Inflammatory macrophage treated with lipopolysaccharide for 1 hour (primary cell): ENCODE measurements around the gene SFSWAP.
"Not testable (repeated sequence)": the region's sequence is repeated elsewhere in the genome, so short reads cannot be mapped to it uniquely, and the experiment has no call there.

Source experiments
- DNase-seq, 2 donors: peaks; one replicate each; pipeline ENCODE4 v3.0.0-alpha.2; 2020 to 2022

SFSWAP gene

GRCh38 chr12:131710464-131711457, at the start of gene SFSWAP:
TSS of gene SFSWAP (plus strand) at chr12:131711090. CDS start at chr12:131711230, 140 bp downstream.
- peak; percentile 68 to 78 for DNase-seq

- not testable (repeated sequence) for DNase-seq
These were observed 49.5 kb upstream of the SFSWAP start for GRCh38 chr12:131661170-131661985.

GRCh38 chr12:131661986-131662288, 49.0 kb upstream of the SFSWAP start:
- DNase-seq, result not testable (repeated sequence)

- not testable (repeated sequence) for DNase-seq
These were observed 48.5 kb upstream of the SFSWAP start for GRCh38 chr12:131662346-131662745.

GRCh38 chr12:131665666-131666065, 45.2 kb upstream of the SFSWAP start:
- DNase-seq, result not testable (repeated sequence)

GRCh38 chr12:131666486-131666885, 44.4 kb upstream of the SFSWAP start:
- not testable (repeated sequence) for DNase-seq

DNA sequence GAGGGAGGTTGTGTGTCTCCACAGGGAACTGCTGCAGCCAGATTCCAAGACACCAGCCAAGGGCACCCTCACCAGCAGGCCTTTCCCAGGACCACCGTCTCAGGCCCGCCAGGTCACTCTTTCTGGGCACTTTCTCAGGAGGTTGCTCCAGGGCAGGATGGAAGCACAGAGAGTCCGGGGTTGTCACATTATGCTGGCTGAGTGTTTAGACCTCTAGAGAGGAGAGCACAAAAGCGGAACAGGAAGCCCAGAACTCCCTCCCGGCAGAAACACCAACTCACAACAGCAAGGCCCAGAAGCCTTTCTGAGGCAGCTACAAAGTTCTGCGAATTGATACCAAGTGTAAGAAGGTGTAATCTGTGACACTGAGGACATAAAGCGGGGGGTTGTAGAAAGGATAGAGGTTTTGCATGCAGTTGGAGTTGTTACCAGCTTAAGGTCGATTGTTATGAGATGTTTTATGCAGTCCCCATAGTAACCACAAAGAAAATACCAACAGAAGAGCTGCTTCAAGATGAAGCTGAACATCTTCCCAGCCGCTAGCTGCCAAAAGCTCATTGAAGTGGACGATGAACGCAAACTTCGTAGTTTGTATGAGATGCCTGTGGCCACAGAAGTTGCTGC, 43.8 kb upstream of the SFSWAP start:
- DNase-seq, result peak; percentile 9 to 42

- no peak for DNase-seq
These were observed 39.6 kb upstream of the SFSWAP start for GRCh38 chr12:131671276-131671675.

DNA sequence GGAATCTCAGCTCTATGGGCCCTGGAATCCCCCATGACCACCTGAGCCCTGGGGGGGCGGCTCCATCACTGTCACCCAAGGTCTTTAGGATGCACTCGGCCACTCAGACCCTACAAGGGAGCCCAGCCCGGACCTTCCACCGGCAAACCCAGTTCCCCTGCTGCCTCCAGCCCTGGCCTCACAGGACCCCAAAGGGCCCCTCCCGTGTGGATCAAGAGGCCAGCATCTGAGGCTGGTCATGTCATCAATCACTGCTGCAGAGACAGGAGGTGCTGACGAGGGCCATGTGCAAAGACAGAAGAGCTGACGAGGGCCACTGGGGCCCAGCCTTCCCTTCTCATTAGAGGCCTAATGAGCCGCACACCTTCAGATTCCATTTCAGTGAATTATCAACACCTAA, 39.0 kb upstream of the SFSWAP start:
- DNase-seq, result no peak

- no peak for DNase-seq
These were observed 38.5 kb upstream of the SFSWAP start for GRCh38 chr12:131672311-131672940.

DNA sequence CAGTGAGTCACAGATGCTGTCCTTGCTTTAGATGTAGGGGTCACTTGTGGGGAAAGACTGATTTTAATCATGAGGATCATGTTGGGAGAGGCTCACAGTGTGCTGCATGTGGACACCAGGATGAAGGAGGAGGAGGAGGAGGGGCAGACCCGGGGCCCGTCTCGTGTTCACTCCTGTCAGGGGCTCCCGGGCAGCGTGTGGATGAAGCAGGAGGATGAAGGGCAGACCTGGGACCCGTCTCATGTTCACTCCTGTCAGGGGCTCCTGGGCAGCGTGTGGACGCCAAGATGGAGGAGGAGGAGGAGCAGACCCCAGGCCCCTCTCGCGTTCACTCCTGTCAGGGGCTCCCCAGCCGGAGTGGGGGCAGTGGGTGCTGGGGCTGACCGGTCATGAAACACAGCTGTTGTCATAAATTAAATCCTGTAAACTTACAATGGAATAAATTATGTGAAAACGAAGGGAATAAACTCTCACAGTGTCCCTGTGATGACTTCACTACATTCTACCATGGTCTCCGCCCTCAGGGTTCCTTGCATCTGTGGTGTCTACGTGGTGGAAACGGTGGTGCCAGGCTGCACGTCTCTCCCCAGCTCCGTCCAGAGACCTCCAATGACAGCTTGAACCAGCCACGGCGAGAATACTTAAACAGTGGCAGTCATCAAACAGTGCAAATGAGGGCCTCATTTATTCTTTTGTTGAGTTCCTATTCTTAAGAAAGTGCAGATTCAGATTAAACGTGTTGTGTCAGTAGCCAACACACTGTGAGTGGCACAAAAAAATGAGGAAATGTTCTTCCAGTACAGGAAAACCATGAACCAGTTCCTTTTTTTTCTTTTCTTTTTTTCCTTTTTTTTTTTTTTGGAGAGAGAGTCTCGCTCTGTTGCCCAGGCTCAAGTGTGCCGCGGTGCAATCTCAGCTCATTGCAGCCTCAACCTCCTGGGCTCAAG, 37.7 kb upstream of the SFSWAP start:
- peak; percentile 31 to 41 for DNase-seq

- no peak for DNase-seq
These were observed 37.0 kb upstream of the SFSWAP start for GRCh38 chr12:131673888-131674257.

DNA sequence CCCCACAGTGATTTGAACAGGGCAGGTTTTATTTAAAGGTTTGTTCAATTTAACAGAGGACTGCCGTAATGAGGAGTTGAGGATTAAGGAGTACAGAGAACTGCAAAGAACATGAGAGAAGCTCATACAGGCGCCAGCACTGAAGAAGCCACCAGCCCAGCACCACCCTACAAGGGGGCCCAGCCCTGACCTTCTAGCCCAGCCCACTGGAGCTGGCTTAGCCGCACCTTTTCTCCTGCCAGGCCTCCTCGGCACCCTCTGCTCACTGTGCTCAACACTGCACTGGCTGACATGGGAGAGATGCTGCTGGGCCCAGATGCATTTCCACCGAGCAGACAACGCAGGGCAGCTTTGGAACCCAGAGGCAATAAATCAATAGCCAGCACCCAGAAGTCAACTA, 36.5 kb upstream of the SFSWAP start:
- no peak for DNase-seq

DNA sequence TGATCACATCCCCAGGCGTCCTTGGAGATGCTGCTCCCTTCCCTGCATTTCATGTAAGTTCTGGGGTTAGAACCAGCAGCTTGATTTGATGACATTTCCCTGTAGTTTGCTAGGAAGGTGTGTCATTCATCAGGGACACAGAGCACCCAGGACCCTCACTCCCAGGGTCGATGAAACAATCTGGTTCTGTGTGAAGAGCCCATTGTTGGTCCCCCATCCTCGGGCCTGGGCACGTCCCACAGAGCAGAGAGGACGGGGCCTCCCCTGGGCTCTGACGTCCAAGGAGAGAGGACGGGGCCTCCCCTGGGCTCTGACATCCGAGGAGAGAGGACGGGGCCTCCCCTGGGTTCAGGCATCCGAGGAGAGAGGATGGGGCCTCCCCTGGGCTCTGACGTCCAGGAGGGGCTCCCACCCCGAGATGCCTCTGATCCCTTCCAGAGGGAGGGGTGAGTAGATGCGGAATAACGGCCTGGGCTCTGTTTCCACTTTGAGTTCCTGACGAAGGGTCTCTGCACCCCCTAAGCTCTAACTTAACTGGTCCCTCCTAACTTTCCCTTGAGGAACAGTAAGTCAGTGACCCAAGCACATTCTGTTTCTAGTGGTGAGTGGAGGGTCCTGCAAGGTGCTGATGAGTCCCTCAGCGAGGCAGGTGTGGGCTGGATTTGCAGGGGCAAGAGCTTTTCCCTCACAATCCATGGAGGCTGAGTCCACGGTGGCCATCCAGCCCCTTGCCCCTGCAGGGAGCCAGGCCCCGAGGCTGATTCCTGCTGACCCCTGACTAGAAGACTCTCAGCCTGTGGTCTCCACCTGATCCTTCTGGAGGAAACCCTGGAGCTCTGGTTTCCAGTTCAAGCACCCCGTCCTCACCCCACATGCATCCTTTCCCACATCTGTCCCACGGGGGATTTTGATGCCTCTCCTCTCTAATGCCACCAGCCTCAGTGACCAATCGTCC, 35.5 kb upstream of the SFSWAP start:
- no peak for DNase-seq

GRCh38 chr12:131676544-131676943, 34.3 kb upstream of the SFSWAP start:
- no peak for DNase-seq

DNA sequence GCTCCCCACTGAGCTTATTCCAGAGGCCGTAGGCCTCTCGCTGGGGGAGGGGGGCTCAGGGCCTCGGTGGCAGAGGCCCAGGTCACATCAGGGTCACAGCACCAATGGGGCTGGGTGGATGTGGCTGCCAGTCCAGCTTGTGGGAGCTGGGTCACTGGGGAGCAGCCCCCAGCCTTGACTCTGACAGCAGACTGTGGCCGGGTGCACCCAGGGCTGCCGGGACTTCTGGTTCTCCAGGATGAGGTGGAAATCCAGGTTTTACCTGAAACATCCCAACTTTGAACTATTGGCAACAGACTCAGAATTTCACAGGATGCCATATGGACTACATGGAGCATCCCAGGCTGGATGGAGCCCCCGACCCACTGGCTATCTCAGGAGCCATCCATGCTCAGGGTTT, 33.8 kb upstream of the SFSWAP start:
- not testable (repeated sequence) for DNase-seq

GRCh38 chr12:131677699-131678098, 33.2 kb upstream of the SFSWAP start:
- DNase-seq, result no peak

- DNase-seq, result not testable (repeated sequence)
These were observed 32.3 kb upstream of the SFSWAP start for GRCh38 chr12:131678389-131679181.

DNA sequence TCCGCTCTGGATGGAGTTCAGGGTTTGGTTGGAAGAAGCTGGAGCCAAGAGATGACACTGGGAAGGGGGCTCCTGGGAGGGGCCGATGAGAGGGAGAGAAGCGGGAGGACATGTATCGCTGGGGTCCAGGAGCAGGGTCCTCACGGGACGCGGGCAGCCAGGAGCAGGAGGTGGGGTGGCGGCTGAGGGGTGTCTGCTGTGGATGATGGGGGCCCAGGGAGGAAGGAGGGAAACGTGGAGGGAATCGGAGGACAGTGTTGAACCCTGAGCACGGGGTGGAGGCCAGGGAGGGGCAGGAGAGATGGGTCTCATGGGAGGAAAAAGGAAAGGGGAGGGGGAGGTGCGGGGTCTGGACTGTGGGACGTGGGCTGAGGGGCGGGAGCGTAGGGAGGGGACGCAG, 31.7 kb upstream of the SFSWAP start:
- not testable (repeated sequence) for DNase-seq
